Thymus (tissue), 11 donors: ENCODE data around the gene KIF16B. TPM values are rescaled to one million over a fixed set of nuclear protein-coding genes. Genes with fewer than 3 reads are reported as not detected.
"Not testable (repeated sequence)": the region's sequence is repeated elsewhere in the genome, so short reads cannot be mapped to it uniquely, and the experiment has no call there.

ENCODE experiments used
- DNase-seq, 9 donors: peaks; one replicate each; pipeline ENCODE4 v3.0.0-alpha.2; 2013; ENCODE audit warnings: low spot score in 9 of 9, low read depth in 6 of 9, missing footprints in 1 of 9
- H3K27ac ChIP-seq, 2 donors: one replicate each; pipeline ENCODE4 v1.5.1; 2013; ENCODE audit warnings: control low read depth in 1 of 2, low read depth in 1 of 2, low read length in 1 of 2, mild to moderate bottlenecking in 1 of 2, moderate library complexity in 1 of 2
- H3K27me3 ChIP-seq, 2 donors: one replicate each; pipeline ENCODE4 v1.5.1; 2013; ENCODE audit warnings: low read length in 1 of 2; ENCODE audit not compliant: control insufficient read depth in 2 of 2, insufficient read depth in 1 of 2
- H3K36me3 ChIP-seq, 2 donors: one replicate each; pipeline ENCODE4 v1.5.1; 2013; ENCODE audit warnings: low read length in 1 of 2, mild to moderate bottlenecking in 1 of 2, moderate library complexity in 1 of 2; ENCODE audit not compliant: control insufficient read depth in 2 of 2, insufficient read depth in 2 of 2
- H3K4me1 ChIP-seq, 2 donors: one replicate each; pipeline ENCODE4 v1.5.1; 2013; ENCODE audit warnings: low read length in 2 of 2; ENCODE audit not compliant: control insufficient read depth in 2 of 2, insufficient read depth in 2 of 2
- H3K4me3 ChIP-seq, 2 donors: one replicate each; pipeline ENCODE4 v1.5.1; 2013; ENCODE audit warnings: low read length in 2 of 2, control low read depth in 1 of 2, mild to moderate bottlenecking in 1 of 2
- H3K9me3 ChIP-seq, 2 donors: one replicate each; pipeline ENCODE4 v1.5.1; 2013; ENCODE audit warnings: low read length in 1 of 2, mild to moderate bottlenecking in 1 of 2; ENCODE audit not compliant: control insufficient read depth in 2 of 2, insufficient read depth in 1 of 2
- WGBS: extraction: QIAGEN DNeasy Blood & Tissue Kit; methylation state at CpG from one replicate; pipeline ENCODE4 v1.1.7; 2013; 5-methylcytosine and 5-hydroxymethylcytosine counted together
- polyA plus RNA-seq: library from polyadenylated mRNA; stranded (reverse); fragments of 200-250 nt; gene quantifications from one replicate; pipeline ENCODE4 v1.2.3, GENCODE V29; 2013
- total RNA-seq: library from RNA; stranded (reverse); fragments of 120-200 nt; gene quantifications from one replicate; pipeline ENCODE4 v1.2.4, GENCODE V29; 2013
- donor health status: healthy.

The KIF16B gene
- total and polyA plus RNA-seq, 2 donors: 5.2 to 6.7 TPM

DNA sequence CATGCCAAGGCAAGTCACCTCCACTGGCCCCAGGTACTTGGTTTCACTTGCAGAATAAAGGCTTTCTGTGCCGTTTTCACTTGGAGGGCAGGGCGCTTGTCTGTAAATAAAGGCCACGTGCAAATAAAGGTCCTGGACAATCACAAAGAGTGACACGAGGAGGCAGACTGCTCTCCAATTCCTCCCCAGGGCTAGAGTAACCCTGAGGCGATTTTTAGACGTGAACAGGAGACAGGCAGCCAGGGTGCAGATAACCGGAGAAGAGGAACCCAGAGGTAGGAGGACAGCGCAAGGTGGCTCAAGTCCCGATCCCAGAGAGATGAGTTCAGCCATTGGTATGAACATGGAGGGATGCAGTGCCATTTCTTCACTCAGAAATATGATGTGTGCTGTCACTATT lies 327.4 kb downstream of the KIF16B start:
- no peak overlapping the region for H3K4me3 ChIP-seq
- no peak for DNase-seq
- no peaks in the 10 kb centered on the region for H3K4me1 ChIP-seq
- 92% methylated on average over 9 of the region's 9 CpGs for WGBS
- no peak overlapping the region for H3K27ac ChIP-seq
- no peaks in the 10 kb centered on the region for H3K27me3 ChIP-seq
- H3K36me3 ChIP-seq: no peaks in the 10 kb centered on the region
- H3K9me3 ChIP-seq: no peaks in the 10 kb centered on the region

DNA sequence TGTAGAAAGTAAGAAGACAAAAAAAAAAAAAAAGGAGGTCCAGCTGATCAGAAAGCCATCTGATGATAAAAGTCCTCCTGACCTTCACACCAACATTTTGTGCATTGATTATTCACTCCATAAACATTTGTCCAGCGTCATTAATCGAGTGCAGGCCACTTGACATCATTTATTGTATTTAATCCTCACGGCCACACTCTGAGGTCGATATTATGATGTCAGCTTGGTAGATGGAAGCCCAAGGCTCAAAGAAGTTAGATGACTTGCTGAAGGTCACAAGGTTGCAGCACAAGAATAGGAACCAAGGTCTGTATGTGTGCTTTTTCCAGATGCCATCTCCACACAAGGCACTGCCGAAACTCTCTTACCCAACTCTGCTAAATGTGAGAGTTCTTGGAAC lies 328.4 kb downstream of the KIF16B start:
- no peaks in the 10 kb centered on the region for H3K36me3 ChIP-seq
- no peak overlapping the region for H3K4me3 ChIP-seq
- H3K27me3 ChIP-seq: no peaks in the 10 kb centered on the region
- no peaks in the 10 kb centered on the region for H3K4me1 ChIP-seq
- DNase-seq: no peak
- WGBS: 94% methylated on average over 5 of the region's 5 CpGs
- H3K9me3 ChIP-seq: no peaks in the 10 kb centered on the region
- H3K27ac ChIP-seq: no peak overlapping the region

DNA sequence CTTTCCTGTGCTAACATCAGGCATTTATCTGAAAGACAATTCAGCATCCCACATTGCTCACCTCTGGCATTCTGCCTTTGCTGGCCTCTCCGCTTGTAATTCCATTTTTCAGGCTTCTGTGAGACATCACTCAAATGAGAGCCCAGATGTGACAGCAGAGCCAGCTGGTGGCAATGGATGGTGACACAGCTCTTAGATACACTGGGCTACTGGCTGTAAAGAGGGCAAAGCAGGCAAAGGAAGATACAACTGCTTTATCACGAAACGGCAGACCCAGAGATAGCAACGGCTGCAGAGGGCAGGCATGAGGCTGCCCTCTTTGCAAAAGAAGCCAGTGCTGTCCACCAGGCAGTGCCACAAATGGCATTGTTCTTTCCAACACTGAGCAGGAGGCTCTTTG lies 329.8 kb downstream of the KIF16B start:
- no peak for DNase-seq
- Histone ChIP-seq H3K4me3 (no peak overlapping the region), H3K4me1 (no peaks in the 10 kb centered on the region), H3K27ac (no peak overlapping the region), H3K27me3 (no peaks in the 10 kb centered on the region), H3K9me3 (no peaks in the 10 kb centered on the region), H3K36me3 (no peaks in the 10 kb centered on the region)
- WGBS: 92% methylated on average over 4 of the region's 4 CpGs

DNA sequence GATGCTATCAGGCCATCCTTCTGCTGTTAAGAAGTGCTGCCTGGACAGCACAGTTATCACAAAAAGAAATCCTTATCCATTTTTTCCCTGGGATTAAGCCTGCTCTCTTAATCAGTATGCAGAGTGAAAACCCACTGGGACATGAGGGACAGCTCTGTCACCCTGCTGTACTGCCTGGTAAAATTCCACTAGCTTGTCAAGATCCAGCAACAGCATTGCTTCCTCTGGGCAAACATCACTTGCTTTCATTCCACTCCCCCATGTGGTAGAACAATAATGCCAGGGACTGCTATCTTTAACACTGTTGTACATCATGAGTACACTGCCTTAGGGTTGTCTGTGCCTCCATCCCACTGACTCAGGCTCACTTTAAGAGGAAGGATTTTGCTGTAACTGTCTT lies 331.3 kb downstream of the KIF16B start:
- Histone ChIP-seq H3K27ac (no peak overlapping the region), H3K36me3 (no peaks in the 10 kb centered on the region)
- no peak for DNase-seq

DNA sequence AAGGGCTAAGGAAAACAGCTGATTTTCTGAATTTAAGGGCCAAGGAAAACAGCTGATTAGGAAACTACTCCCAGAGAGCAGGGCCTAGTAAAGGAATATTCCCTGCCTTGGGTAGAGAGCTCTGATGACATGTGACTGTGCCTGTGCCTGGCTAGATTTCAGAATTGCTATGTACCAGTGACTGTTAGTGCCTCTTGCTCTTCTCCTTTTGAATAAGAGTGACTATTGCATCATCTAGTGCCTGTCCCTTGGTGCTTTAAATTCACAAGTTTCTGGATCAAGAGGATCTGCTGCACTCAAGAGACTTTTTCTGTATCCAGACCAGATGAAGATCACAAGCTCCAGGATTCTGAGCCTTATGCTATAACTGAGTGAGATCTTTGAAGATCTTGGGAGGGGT lies 332.9 kb downstream of the KIF16B start:
- DNase-seq: no peak
- Histone ChIP-seq H3K36me3 (no peaks in the 10 kb centered on the region), H3K27ac (no peak overlapping the region), H3K4me3 (no peak overlapping the region), H3K4me1 (no peaks in the 10 kb centered on the region), H3K27me3 (no peaks in the 10 kb centered on the region), H3K9me3 (no peaks in the 10 kb centered on the region)

More for the DNA sequence above, 331.3 kb downstream of the KIF16B start:
- H3K27me3 ChIP-seq: no peaks in the 10 kb centered on the region
- no peaks in the 10 kb centered on the region for H3K4me1 ChIP-seq
- H3K9me3 ChIP-seq: no peaks in the 10 kb centered on the region
- H3K4me3 ChIP-seq: no peak overlapping the region

DNA sequence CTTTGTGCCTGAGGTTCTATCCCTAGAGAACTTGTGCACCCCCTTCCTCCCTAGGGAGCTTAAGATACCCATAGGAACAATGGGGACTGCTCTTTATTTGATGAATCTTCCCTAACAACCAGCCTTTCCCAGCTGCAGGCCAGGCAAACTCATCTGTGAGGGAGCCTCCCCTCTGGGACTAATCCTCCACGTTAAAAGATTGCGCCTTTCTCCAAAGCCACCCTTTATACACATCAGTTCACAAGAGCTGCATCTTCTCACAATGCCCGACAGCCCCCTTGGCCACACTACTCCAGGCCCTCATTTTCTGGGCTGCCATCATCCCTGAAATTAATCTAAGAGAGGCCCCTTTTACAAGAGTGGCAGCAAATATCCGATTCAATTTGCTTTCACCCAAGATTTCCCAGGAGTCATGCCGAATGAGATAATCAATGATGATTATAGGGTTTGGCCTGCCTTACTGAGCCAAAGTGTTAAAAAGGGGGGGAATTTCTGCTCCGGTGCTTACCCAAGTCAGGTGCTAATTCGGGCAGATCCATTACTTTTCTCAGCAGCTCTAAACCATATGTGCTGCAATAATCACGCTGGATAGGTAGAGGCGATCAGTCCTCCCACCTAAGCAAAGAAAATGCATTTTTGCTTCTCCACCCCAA lies 336.5 kb downstream of the KIF16B start:
- H3K27ac ChIP-seq: no peak overlapping the region
- WGBS: 97% methylated on average over 9 of the region's 9 CpGs
- no peak overlapping the region for H3K4me3 ChIP-seq
- no peaks in the 10 kb centered on the region for H3K27me3 ChIP-seq
- H3K9me3 ChIP-seq: no peaks in the 10 kb centered on the region
- no peaks in the 10 kb centered on the region for H3K36me3 ChIP-seq
- DNase-seq: no peak
- no peaks in the 10 kb centered on the region for H3K4me1 ChIP-seq

DNA sequence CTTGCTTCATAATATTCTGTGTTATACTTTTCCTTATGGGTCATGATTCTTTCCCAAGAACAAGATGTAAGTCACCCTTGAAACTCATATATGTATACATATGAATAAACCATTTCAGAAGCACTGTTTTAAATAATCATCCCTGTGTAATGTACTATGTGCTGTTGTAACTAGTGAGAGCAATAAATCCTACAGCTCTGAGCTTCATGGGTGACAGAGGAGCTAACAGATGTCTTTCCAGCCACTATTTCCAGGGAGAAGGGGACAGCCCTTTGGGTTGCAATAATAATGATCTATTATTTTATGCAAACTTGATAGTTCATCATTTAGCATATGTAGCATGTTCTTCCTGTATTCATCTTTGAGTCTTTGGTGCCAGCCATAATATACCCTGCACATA lies 342.8 kb downstream of the KIF16B start:
- DNase-seq: no peak
- no peak overlapping the region for H3K4me3 ChIP-seq
- H3K36me3 ChIP-seq: no peaks in the 10 kb centered on the region
- peaks cover 0 to 5% of the 10 kb centered on the region in 2 donors for H3K9me3 ChIP-seq
- no peak overlapping the region for H3K27ac ChIP-seq
- H3K27me3 ChIP-seq: no peaks in the 10 kb centered on the region
- no peaks in the 10 kb centered on the region for H3K4me1 ChIP-seq

DNA sequence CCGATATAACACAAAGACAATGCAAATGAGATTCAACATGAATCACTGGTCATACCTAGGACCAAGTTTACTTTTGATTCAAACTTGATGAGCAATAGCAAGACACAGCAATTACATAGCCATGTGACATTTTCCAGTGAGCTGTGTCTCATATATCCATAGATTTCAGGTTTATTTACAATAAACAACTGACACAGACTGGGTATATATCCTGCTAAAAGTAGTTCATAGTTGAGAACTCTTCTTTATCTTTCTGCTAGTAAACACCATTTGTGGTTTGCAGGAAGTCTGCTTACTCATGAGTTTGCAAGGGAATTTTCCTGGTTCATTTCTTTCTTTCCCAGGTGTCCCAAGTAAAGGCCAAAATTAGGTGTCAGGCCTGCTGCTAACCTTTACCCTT lies 343.4 kb downstream of the KIF16B start:
- 99% methylated on average over 1 of the region's 1 CpG for WGBS

DNA sequence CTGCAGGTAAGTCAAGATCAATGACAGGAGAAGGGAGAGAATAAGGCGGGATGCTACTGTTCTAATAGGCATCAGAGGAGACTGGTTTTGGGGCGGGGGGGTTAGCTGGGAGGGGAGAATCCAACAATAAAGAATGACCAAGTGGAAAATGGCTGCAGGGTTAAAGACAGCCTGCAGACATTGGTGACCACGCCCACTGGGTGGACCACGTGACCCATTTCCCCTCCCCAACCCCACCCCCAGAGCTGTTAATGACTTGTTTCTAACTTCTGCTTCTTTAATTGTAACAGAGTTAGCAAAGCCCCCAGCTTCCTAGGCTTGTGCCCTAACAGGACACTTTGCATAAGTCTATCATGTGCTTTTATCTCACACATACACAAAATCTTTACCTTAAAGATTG lies 344.5 kb downstream of the KIF16B start:
- Histone ChIP-seq H3K9me3 (peaks cover 0 to 5% of the 10 kb centered on the region in 2 donors), H3K4me1 (no peaks in the 10 kb centered on the region), H3K36me3 (no peaks in the 10 kb centered on the region), H3K27ac (no peak overlapping the region), H3K4me3 (no peak overlapping the region), H3K27me3 (no peaks in the 10 kb centered on the region)
- 98% methylated on average over 4 of the region's 4 CpGs for WGBS
- DNase-seq: no peak

More for the DNA sequence above, 343.4 kb downstream of the KIF16B start:
- Histone ChIP-seq H3K27me3 (no peaks in the 10 kb centered on the region), H3K36me3 (no peaks in the 10 kb centered on the region), H3K4me3 (no peak overlapping the region), H3K27ac (no peak overlapping the region), H3K9me3 (peaks cover 0 to 5% of the 10 kb centered on the region in 2 donors), H3K4me1 (no peaks in the 10 kb centered on the region)
- no peak for DNase-seq

DNA sequence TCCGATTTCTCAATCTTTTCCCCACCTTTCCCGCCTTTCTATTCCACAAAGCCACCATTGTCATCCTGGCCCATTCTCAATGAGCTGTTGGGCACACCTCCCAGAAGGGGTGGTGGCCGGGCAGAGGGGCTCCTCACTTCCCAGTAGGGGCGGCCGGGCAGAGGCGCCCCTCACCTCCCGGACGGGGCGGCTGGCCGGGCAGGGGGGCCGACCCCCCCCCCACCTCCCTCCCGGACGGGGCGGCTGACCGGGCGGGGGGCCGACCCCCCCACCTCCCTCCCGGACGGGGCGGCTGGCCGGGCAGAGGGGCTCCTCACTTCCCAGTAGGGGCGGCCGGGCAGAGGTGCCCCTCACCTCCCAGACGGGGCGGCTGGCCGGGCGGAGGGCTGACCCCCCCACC lies 346.3 kb downstream of the KIF16B start:
- whole genome bisulfite sequencing: 91% methylated on average over 19 of the region's 27 CpGs
- H3K4me3 ChIP-seq, H3K27me3 ChIP-seq, H3K4me1 ChIP-seq, H3K9me3 ChIP-seq, H3K36me3 ChIP-seq, DNase-seq, H3K27ac ChIP-seq: not testable (repeated sequence)
